GM18907 (cell line): Measurements from ENCODE around the gene OXT.

Experiments used
- ATAC-seq: cut with Tn5 transposase; IDR thresholded peaks from one replicate; pipeline ENCODE4 v1.9.1; 2021; ENCODE audit warnings: mild to moderate bottlenecking, moderate library complexity; ENCODE audit not compliant: unreplicated experiment

The OXT gene

DNA sequence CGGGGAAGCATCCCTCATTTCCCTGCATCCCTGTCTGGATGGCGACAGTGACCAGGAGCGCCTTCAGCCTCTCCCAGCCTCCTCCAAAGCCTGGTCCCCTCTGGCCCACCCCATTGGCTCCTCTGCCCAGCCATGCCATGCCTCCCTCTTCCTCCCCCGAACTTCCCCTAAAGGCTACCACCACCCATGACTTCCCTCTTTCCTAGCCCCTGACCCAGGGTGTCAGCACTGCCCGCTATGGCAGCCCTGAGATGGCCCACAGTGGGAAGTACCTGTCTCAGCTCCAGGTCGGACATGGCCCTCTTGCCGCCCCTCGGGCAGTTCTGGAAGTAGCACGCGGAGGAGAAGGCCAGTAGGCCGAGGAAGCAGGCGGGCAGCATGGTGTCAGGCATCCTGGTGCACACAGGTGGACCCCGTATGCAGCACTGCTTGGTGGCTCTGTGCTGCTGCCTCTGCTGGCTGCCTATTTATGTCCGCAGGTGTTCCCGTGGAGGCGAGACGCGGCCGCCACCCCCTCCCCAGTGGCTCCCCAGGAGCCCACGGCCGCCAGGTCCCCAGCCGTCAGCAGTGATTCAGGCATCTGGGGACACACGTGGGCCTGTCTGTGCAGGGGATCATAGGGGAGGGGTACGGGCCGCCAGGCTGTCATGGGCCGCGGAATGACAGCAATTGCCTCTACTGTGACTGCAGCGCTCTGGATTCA, 13.0 kb downstream of the OXT start, which contains the start of gene AVP:
TSS of gene AVP (minus strand) at position 442 of the 703 bp plus-strand sequence. CDS start at position 392, 50 bp downstream.
- no peak for ATAC-seq

DNA sequence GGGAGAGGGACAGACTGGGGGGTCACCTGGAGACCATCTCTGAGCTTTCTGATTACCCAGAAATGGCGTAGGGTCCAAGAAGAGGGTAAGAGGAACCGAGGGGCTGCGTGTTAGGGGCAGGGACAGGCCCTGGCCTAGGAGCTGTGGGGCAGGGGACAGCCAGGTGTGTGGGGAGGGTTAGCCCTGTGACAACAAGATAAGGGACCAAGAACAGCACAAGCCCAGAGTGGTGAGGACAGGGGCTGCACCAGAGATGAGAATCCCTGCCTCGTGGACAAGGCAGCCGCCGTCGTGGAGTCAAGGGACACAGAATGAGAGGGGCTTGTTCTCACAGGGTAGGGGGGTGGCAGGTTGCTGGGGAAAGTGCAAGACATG, 13.6 kb downstream of the OXT start:
- ATAC-seq, result no peak

- no peak for ATAC-seq
Observed at GRCh38 chr20:3085571-3086072, 14.2 kb downstream of the OXT start.

GRCh38 chr20:3088031-3088430, 16.6 kb downstream of the OXT start:
- no peak for ATAC-seq

- no peak for ATAC-seq
Observed at GRCh38 chr20:3090565-3090964, 19.1 kb downstream of the OXT start.

DNA sequence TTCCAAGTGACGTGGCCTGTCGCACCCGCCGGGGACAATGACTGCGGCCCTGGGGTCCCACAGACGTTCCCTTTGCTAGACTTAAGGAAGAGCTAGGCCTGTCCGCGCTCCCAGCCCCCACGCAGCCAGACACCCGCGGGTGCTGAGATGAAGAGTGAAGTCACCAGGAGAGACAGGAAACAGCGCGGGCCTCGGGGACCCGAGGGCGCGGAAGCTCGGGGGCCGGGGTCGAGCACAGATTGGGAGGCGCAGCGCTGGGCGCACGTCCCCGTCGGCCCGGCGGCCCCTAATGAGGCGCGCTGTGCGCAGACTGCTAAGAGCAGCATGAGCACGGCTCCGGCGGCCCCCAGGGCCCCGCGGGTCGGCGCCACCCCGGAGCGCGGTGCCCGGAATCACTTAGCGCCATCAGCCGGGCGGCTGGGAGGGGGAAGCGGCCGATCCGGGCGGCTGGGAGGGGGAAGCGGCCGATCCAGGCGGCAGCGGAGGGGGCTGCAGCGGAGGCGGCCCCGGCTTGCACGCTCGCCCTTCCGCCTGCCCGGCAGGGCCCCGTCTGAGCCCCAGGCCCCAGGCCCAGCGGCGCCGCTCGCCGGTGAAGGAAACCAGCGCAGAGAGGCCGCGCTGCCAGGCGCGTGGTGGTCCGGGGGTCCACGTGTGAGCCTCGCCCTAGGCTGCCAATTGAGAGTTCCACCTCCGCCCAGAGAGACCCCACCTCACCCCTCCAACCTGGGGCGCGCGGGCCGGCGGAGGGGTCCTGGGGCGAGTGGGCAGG, 21.4 kb downstream of the OXT start:
- no peak for ATAC-seq

DNA sequence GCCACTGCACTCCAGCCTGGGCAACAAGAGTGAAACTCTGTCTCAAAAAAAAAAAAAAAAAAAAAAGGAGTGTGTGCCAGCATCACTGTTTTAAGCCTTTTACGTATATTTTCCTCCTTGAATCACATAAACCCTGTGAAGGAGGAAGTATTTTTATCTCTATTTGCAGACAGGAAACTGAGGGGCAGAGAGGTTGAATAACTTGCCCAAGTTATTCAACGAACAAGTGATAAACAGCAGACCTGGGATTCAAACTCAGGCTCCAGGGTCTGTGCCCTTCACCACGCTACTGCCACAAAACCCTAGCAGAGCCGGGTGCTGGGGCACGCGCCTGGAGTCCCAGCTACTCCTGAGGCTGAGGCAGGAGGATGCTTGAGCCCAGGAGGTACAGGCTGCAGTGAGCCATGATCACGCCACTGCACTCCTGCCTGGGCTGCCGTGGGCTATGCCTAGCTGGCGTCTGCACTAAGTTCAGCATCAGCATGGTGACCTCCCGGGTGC, 22.5 kb downstream of the OXT start:
- no peak for ATAC-seq

GRCh38 chr20:3094848-3095629, 23.6 kb downstream of the OXT start:
- ATAC-seq, result no peak

- ATAC-seq, result no peak
Observed at GRCh38 chr20:3100480-3100879, 29.1 kb downstream of the OXT start.

- no peak for ATAC-seq
Observed at GRCh38 chr20:3101251-3101650, 29.8 kb downstream of the OXT start.

- no peak for ATAC-seq
Observed at GRCh38 chr20:3101737-3102574, 30.5 kb downstream of the OXT start.

DNA sequence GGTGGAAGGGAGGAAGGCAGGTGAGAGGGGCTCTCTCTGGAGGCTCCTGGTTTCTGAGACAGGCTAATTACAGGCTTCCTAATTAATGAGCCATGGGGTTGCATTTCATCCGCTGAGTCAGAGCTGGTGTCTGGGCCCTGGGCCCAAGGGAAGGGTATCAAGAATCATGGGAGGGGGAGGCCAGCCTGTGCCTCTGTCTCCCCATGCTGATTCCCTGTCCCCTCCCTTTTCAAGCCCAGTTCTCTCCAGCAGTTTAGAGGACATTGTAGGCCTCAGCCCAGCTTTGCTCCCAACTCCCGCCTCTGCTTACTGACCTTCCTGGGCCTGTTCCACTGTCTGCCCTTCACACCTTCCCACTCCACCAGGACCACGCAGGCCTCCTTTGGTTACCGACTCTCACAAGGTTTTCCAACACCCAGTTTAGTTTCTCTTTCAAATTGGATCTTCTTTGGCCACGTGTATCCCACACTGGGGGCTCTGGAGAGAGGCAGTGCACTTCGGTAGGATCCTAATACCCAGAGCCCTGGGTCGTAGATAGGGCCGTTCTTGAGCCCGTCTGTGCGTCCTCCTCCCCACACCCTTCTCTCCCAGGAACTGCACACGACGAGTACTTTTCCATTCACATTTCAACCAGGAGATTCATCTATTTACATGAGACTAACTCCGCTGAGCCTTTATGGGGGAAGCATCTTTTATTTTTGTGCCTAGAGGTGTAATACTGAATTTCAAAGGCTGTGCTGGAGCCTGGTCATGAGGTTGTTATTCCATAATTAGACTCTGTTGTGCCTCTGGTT, 31.4 kb downstream of the OXT start:
- ATAC-seq, result no peak

DNA sequence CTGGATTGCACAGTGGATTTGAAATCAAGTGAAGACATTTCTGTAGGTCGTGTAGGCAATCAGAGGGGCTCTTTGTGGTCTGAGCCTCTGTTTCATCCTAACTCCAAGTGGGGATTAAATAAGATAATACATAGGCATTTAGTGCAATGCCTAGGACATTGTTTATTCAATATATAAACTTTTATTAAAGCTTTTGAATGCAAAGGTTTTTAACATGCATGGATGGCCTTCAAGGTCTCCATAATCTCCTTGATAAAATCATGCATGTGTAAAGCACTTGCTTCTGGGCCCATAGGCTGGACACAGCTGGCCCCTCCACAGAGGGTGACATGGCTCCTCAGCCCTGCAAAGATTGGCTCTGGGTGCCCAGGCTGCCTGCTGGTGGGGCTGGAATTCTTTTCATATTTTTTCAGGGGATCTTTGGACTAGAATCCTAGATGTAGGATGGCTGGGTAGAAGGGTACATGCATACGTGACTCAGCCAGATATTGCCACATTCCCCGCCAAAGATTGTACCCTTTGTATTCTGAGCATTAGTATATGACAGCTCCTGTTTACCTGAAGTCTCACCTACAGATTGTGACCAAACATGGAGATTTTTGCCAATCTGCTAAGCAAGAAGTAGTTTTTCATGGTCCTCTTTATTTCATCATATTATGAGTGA, 32.1 kb downstream of the OXT start:
- no peak for ATAC-seq

DNA sequence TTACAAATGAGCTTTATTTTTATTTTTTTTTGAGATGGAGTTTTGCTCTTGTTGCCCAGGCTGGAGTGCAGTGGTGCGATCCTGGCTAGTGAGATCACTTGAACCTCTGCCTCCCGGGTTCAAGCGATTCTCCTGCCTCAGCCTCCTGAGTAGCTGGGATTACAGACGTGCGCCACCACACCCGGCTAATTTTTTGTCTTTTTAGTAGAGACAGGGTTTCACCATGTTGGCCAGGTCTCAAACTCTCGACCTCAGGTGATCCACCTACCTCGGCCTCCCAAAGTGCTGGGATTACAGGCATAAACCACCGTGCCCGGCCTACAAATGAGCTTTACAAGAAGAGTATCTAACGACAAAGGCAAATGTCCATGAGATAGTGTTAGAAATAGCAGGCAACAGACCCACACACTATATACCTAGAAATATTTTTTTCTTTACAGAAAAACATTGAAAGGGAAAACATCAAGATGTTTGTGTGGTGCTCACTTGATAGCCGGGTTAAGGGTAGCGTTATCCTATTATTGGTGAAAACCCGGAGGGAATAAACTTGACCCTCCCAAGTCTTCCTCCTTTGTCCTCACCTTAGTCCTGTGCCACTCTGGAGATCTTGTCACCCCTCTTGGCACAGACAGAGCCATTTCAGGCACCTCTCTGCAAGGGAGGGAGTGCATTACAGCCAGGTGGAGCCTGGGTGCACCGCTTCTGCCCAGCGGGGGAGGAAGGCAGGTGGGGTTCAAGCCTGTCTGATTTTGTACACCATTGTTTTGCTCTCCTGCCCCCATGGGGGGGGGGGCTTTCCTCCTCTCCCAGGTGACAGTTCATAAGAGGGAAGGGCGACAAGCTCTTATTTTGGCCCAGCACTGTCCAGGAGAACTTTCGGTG, 34.1 kb downstream of the OXT start:
- ATAC-seq, result no peak

DNA sequence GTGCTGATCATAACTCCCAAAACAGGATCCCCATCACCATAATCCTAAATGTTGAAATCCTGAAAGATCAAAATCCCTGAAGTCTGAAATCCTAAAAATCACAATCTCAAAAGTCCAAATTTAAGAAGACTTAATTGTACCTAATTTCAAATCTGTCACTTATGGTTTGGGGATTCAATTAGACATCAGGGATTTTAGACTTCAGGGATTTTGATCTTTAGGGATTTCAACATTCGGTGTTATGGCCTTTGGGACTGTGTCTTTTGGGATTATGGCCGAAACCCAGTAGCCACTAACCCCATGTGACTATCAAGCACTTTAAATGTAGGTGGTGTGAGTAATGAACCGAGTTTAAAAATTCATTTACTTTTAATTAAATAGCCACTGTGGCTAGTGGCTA, 34.8 kb downstream of the OXT start:
- ATAC-seq, result no peak

GRCh38 chr20:3106658-3107463, 35.4 kb downstream of the OXT start:
- no peak for ATAC-seq

DNA sequence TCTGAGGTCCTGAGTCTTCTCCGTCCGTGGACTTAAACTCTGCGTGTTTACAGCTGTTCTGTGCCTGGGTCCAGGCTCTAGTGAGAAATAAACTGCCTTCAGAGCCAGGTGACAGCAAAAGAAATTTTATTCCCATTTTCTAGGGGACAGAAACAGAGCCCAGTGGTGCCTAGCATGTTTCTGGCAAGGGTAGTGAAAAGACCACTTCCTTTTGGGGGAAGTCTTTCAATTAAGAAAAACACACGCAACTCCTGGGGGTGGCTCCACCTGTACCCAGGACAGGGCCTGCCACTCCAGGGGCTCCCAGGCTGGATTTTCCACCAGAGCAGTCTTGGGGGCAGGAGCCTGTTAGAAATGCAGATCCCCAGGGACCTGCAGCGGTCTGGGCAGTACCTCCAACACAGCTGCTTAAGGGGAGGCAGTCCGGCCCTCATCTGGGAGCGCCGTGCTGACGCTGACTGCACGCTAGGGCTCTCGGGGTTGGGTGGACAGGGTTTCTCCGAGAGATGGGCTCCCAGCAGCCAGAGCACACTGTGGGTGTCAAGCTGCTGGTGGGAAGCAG, 36.1 kb downstream of the OXT start:
- no peak for ATAC-seq
